ENCODE measurements around the gene ADAMTSL1. TPM values are rescaled to one million over a fixed set of nuclear protein-coding genes. Genes with fewer than 3 reads are reported as not detected.
A peak's percentile ranks its signal among the peaks of the same experiment; 100 is the strongest.

The ADAMTSL1 gene
- total RNA-seq, 4 donors from 2014 or later, result 0.32 to 2.3 (median 1.3) TPM

DNA sequence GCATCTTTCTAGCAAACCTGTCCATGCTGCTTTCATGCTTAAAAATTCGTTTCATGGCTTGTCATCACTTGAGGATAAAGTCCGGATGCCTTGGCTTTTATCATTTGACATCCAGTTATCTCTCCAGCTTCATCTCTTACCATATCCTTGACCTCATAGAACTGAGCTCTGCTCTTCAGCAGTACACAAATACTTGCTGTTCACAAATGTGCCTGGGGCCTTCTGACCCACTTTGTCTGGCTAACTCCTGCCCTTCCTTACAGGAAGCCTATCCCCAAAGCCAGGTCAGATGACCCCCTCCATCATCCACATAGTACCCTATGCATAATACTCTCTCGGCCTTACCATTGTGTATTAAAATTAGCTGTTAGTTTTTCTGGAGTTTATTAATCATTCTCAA, 310.0 kb downstream of the ADAMTSL1 start:
- Histone ChIP-seq H3K9me3 (no peaks in the 10 kb centered on the region), H3K4me3 (no peak overlapping the region), H3K4me1 (peaks cover 7% of the 10 kb centered on the region), H3K27me3 (no peaks in the 10 kb centered on the region), H3K36me3 (no peaks in the 10 kb centered on the region), H3K27ac (no peak overlapping the region)
- 76% methylated on average over 3 of the region's 3 CpGs for WGBS
- TF ChIP-seq EP300 (IDR thresholded peaks at IDR 0.05) (no peak), CTCF (IDR thresholded peaks at IDR 0.05) (no peak), POLR2A (IDR thresholded peaks at IDR 0.05) (no peak), POLR2AphosphoS5 (IDR thresholded peaks at IDR 0.05) (no peak)
- no peak for DNase-seq (ENCODE audit: low spot score in 2 of 2)

DNA sequence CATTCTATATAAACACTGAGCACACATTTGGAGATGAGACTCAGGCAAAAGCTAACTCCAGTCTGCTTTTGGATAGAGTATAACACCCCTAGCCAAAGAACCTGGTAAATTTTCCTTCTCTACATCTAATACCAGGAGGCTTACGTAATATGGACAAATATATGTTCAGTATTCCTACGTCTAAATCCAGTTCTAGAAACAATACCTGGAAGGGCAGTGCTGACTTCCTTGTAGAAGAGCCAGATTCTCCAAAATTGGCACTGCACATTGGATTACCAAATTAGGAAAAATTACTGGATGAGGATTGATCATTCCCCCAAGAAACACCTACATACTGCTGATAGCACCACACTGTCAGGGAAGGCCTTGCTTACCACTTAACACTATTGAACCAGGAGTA, 311.7 kb downstream of the ADAMTSL1 start:
- peak overlapping the region; percentile 30 for H3K27ac ChIP-seq
- no peak for TF ChIP-seq EP300 (IDR thresholded peaks at IDR 0.05)
- no peak for TF ChIP-seq CTCF (IDR thresholded peaks at IDR 0.05)
- TF ChIP-seq POLR2AphosphoS5 (IDR thresholded peaks at IDR 0.05), result no peak
- TF ChIP-seq POLR2A (IDR thresholded peaks at IDR 0.05), result no peak

DNA sequence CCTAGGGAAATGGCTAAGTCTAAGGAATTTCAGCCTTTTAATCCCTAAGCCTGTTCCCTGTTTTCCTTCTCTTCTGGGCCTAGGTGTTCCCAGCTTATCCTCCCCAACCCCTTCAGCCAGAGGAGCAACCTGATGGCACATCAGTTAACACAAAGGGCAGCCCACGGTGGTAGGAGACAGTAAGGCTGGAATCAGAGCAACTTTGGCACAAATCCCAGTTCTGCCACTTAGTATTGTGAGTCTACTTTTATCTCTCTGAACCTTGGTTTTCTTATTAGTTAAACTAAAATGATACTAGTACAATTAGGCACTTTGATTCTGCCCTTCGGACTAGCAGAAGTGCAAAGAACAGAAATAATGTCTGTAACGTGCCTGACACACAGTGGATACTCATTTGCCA, 312.2 kb downstream of the ADAMTSL1 start:
- Histone ChIP-seq H3K27ac (peak overlapping the region; percentile 30), H3K27me3 (no peaks in the 10 kb centered on the region), H3K4me1 (peaks cover 7% of the 10 kb centered on the region), H3K36me3 (no peaks in the 10 kb centered on the region), H3K4me3 (no peak overlapping the region), H3K9me3 (no peaks in the 10 kb centered on the region)
- 86% methylated on average over 3 of the region's 3 CpGs for WGBS
- TF ChIP-seq EP300 (IDR thresholded peaks at IDR 0.05) (no peak), POLR2A (IDR thresholded peaks at IDR 0.05) (no peak), CTCF (IDR thresholded peaks at IDR 0.05) (no peak), POLR2AphosphoS5 (IDR thresholded peaks at IDR 0.05) (no peak)
- DNase-seq (ENCODE audit: low spot score in 2 of 2), result no peak

More for the DNA sequence above, 311.7 kb downstream of the ADAMTSL1 start:
- Histone ChIP-seq H3K4me1 (peaks cover 7% of the 10 kb centered on the region), H3K27me3 (no peaks in the 10 kb centered on the region), H3K4me3 (no peak overlapping the region), H3K9me3 (no peaks in the 10 kb centered on the region), H3K36me3 (no peaks in the 10 kb centered on the region)
- no peak for DNase-seq (ENCODE audit: low spot score in 2 of 2)
- 71% methylated on average over 2 of the region's 2 CpGs for WGBS

- DNase-seq (ENCODE audit: low spot score in 2 of 2), result no peak
These were observed 313.1 kb downstream of the ADAMTSL1 start for GRCh38 chr9:18786911-18787650.

More at GRCh38 chr9:18786911-18787650, 313.1 kb downstream of the ADAMTSL1 start:
- WGBS, result 43% methylated on average over 2 of the region's 2 CpGs
- Histone ChIP-seq H3K27me3 (no peaks in the 10 kb centered on the region), H3K9me3 (no peaks in the 10 kb centered on the region), H3K4me3 (no peak overlapping the region), H3K27ac (no peak overlapping the region), H3K4me1 (peaks cover 7% of the 10 kb centered on the region), H3K36me3 (no peaks in the 10 kb centered on the region)
- TF ChIP-seq CTCF (IDR thresholded peaks at IDR 0.05), result no peak
- TF ChIP-seq EP300 (IDR thresholded peaks at IDR 0.05), result no peak
- no peak for TF ChIP-seq POLR2A (IDR thresholded peaks at IDR 0.05)
- TF ChIP-seq POLR2AphosphoS5 (IDR thresholded peaks at IDR 0.05), result no peak

All from suprapubic skin (tissue), 4 donors.